DMS79 (cell line): ENCODE data around the gene ERICH4.
"Not testable (repeated sequence)": the region's sequence is repeated elsewhere in the genome, so short reads cannot be mapped to it uniquely, and the experiment has no call there.

Source experiments
- DNase-seq: peaks from one replicate; lab custom pipeline; 2025; lab: John Stamatoyannopoulos, UW

ERICH4 gene, protein sequence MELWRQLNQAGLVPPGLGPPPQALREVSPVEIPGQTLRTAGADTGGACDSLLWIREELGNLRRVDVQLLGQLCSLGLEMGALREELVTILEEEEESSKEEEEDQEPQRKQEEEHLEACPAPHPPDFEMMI

DNA sequence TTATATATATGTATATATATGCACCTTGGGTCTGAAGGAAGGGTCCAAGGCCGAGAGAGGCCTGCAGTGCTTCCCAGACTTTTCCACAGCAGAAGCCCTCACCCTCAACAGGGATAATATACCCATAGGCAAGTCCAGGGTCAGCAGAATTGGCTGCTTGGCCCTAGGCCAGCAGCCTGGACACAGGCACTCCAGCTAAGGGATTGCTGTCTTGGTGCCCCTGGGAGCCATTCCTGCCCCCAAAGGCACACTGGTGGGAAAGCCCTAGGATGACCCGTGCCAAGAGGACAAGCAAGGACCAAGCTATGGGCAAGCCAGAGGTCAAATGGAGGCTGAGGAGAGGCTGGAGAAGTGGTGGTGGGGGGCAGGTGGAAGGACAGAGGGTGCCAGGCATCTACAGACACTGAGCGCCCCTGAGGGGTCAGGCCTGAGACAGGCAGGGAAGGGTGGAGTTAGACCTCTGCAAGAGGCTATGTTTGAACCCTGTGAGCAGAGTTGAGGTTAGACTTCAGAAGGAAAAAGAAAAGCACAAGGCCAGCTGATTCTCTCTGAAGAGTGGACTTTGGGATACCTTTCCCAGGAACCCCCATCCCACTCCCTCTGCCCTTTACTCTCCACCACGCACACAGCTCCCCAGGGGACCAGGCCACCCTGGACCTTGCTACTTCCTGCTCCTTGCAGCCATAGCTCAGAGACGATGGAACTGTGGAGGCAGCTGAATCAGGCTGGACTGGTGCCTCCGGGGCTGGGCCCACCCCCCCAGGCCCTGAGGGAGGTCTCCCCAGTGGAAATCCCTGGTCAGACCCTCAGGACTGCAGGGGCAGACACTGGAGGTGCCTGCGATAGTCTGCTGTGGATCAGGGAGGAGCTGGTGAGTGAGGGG is at the start of gene ERICH4:
Gene ERICH4, plus strand, starts transcription at position 684 of the 883 bp plus-strand sequence. Its CDS starts 14 bp downstream, at position 698.
- no peak for DNase-seq

DNA sequence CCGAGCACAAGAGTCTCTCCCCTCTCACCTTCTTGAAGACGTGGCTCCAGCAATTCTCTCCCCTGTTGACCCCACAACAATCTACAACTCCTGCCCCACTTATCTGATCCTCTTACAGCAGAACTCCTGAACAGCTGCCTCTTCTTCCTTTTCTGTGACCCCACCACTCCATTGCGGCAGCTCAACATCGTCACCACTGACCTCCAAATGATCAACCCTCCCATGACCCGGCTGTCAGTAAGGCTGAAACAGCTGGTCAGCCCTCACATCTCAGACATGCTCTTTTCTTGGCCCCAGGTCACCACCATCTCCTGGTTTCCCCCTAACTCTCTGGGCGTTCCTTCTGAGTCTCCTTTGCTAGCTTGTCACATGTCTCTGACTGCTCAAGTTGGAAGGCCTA is 47.6 kb upstream of the ERICH4 start:
- no peak for DNase-seq

DNA sequence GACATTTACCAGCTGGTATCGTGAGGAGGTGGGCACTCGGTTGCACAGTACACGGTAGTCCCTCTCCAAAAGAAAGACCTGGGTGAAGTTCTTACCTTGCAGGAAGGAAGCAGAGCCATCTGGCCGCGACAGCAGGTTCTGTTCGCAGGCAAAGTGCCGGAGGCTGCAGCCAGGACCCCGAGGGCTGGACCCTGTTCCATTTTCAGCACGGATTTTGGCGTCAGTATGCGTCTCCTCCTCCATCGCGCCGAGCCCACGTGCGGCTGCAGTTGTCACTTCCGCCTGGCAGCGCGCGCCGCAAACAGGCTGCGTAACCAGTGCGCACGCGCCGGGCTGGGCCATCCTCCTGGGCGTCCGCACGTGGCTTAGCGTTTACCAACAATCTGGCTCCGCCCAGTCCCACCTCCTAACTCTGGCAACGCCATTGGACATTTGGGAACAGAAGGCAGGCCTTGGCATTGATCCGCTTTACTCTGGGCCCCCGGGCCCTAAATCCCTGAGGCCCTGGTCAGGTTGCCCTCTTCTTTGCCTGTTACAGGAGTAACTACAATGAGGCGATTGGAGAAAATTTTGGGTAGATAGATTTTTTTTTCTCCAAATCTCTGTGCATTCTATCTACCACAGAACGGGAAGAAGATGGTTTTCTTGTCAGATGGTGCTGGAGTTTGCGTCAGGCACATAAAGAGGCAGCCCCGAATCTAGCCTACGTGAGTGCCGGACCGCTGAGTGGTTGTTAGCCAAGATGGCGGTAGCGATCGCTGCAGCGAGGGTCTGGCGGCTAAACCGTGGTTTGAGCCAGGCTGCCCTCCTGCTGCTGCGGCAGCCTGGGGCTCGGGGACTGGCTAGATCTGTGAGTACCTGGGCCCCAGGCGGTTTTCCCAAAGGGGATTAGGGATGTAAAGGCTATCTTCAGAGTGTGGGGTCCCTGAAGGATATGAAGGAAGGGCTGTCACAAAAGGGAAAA is 45.6 kb upstream of the ERICH4 start, which contains the start of the genes BCKDHA and EXOSC5:
Gene BCKDHA, plus strand, starts transcription at position 733 of the 964 bp plus-strand sequence. Its CDS starts 10 bp downstream, at position 743.
Gene EXOSC5, minus strand, starts transcription at position 274 of the 964 bp plus-strand sequence. Its CDS starts 31 bp downstream, at position 243.
- peak; percentile 99 for DNase-seq

DNA sequence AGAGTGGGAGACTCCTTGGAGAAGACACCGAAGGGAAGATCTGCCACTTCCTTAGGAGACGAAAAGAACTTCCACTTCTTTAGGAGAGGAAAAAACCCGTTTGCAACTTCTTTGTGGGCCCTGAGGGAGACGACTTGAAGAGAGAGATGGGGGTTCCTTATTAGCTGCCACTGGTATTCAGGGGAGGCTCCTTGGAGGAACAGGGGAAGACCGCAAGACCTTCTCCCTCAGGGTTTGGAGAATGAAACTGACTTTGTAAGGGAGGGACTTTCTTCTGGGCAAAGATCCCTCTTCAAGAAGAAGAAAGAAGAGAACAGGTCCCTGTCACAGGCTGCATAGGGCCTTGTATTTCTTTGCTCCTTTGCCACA is 44.9 kb upstream of the ERICH4 start:
- DNase-seq = no peak

DNA sequence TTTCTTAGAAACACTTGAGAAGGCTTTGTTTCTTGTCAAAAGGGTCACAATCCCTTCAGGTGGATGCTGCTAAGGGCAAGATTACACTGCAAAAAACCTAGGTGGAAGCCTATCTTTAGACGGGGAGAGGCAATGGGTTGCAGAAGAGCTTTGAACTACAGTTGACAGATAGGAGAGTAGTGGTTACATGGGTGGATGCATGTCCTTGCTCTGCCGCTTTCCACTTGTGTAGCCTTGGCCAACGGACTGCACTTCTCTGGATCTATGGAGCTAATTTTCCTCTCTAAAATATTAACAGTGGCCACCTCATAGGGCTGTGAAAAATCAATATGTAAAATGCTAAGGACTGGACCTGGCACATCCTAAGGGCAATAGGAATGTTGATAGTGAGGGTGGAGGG is 44.4 kb upstream of the ERICH4 start:
- DNase-seq = peak; percentile 40

DNA sequence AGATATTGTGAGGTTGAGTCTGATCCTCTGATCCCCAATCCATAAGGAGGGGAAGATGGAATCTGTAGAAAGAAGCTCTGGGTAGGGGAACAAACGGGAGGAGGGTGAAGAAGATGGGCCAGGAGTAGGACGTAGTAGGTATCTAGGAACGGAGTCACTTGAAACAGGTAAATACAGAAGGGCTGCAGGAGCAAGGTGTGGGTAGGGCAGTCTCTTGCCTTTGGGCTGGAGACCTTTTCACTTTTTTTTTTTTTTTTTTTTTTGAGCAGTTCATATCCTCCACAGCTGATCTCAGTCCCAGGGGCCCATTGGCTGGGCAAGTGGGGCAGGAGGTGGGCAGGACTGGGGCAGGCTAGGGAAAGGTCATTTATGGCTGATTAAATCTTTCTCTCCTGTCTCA is 43.9 kb upstream of the ERICH4 start:
- no peak for DNase-seq

DNA sequence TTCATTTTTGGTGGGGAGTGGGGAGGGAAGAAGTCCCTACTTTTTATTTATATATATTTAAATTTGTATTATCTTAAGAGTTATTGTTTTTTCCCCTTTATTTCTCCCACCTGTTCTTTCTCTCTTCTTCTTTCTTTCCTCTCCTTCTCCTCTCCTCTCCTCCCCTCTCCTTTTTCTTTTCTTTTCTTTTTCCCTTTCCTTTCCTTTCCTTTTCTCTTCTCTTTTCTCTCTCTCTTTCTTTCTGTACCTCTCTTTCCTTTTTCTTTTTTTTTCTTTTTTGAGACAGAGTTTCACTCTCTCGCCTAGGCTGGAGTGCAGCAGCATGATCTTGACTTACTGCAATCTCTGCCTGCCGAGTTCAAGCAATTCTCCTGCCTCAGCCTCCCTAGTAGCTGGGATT is 43.4 kb upstream of the ERICH4 start:
- no peak for DNase-seq

DNA sequence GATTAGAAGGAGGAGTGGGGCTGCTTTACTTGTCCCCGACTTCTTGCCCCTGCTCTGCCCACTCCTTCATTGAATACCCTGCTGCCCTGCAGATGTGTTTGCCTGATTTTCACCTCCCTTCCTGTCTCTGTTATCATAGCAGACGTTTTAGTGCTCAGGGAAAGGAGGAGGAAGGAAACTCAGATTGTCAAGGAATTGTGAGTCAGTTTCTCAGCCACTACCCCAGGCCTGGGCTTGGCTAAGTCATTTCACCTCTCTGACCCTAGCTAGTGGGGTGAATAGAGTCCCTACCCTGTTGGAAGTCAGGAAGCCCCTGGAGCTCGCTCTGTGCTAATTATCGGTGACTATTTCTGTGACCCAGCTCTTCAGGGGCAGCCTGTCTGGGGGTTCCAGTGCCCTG is 41.5 kb upstream of the ERICH4 start:
- no peak for DNase-seq

DNA sequence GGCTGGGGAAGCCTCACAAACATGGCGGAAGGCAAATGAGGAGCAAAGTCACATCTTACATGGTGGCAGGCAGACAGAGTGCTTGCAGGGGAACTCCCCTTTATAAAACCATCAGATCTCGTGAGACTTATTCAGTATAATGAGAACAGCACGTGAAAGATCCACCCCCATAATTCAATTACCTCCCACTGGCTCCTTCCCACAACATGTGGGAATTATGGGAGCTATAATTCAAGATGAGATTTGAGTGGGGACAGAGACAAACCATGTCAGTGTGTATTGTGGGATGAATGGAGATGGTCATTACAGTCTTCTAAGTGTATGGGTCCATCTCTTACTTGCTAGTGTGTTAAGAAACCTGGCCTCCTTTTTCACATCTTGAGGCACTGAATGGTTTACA is 40.9 kb upstream of the ERICH4 start:
- DNase-seq = no peak

DNA sequence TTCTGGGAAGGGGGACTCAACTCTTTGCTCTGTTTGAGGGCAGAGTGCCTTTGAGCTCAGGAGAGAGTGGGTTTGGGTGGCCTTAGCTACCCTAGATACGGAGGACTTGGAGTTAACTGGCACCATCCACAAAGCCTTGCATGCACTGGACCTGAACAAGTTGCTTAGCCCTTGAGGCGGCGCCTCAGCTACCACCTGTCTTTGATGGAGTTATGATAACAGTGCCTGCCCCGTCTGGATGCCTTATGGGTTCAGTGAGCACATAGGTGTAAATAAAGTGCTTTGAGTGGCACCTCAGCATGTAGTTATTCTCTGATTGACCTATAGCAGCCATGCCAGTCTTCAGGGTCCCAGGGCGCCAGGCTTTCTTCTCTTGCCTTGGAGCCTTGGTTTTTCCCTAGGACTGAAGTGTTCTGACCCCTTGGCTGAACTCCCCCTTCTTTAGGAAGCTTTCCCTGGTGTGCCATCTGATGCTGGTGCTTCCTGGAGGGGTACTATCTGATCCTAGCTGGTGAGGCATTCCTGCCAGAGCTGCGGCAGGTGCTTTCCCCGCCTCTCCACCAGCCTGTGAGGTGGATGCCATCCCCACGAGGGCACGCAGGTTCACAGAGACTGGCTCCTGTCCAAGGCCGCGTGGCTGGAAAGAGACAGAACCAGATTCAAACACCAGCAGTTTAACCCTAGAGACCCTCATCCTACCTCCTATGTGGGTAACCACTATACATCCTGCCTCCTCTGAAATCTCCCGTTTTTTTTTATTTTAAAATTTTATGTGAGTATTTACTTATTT is 39.6 kb upstream of the ERICH4 start:
- peak; percentile 89 for DNase-seq

DNA sequence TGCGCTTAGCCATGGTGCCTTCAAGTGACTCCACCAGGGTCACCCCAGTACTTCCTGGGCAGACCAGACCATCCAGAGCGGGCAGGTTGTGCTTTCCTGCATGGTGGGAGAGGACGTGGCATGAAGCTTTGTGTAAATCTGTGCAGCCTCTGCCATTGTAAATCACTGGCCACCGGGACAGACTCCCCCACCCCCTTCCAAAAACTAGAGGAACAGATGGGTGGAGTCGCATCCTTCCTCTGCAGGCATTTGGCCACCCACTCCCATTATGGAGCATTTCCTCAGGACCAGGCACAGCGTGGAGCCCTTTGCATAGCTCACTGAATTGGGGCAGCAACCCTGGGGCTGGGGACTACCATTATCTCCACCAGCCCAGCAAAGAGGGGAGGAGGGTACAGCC is 37.2 kb upstream of the ERICH4 start:
- DNase-seq = no peak

DNA sequence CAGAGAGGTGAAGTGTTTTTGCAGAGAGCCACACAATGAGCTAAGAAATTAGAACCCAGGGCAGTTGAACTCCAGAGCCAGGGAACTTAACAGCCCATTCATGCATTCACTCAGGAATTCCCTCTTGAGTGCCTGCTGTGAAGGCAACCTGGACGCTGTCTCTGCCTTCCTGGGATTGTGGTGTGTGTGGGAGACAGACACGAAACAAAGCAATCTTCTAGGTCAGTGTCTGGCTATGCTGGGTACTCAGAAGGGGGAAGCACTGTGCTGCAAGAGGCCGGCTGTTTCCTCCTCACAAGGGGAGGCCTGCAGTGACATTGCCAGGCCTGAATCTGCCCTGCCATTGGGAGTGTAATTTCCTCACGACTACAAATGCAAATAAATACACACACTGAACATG is 35.7 kb upstream of the ERICH4 start:
- DNase-seq = peak; percentile 69

DNA sequence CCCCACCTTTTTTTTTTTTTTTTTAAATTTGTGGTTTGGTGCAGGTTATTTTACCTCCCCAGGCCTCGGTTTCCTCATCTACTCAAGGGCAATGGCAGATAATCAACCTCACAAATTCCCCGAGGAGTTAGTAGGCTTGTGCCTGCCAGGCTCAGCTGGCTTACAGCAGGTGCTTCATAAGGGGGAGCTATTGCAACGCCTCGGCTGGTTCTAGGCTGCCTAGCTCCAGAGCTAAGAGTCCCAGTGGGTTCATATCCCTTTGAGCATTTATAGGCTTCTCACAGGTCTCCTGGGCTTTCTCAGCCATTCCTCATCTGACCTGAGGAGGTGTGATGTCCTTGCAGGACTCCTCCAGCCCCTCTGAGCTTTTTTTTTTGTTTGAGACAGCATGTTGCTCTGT is 34.7 kb upstream of the ERICH4 start:
- DNase-seq = no peak

DNA sequence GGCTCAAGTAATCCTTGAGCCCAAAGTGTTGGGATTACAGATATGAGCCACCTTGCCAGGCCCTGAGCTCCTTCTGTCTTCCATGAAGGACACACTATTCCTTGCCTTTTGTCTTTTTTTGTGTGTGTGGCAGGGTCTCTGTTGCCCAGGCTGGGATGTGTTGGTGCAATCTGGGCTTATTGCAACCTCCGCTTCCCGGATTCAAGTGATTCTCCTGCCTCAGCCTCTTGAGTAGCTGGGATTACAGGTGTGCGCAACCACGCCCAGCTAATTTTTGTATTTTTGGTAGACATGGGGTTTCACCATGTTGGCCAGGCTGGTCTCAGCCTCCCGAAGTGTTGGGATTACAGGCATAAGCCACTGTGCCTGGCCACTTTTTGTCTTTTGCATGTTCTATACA is 34.1 kb upstream of the ERICH4 start:
- not testable (repeated sequence) for DNase-seq

DNA sequence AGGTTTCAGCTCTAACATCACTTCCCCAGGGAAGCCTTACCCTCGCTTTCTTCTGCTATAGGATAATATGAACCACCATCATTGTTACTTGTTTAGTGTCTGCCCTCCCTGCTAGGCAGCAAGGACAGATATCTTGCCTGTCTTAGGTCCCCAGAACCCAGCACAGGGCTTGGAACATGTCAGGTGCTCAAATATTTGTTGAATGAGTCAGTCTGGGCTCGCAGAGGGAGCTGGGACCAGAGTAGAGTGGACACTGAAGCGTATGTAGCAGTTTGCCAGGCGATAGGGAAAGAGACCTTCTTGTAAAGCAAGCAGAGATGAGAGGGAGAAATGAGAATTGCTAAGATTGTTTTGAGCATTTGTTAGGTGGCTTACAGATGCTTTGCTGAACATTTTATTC is 33.7 kb upstream of the ERICH4 start:
- DNase-seq = no peak

DNA sequence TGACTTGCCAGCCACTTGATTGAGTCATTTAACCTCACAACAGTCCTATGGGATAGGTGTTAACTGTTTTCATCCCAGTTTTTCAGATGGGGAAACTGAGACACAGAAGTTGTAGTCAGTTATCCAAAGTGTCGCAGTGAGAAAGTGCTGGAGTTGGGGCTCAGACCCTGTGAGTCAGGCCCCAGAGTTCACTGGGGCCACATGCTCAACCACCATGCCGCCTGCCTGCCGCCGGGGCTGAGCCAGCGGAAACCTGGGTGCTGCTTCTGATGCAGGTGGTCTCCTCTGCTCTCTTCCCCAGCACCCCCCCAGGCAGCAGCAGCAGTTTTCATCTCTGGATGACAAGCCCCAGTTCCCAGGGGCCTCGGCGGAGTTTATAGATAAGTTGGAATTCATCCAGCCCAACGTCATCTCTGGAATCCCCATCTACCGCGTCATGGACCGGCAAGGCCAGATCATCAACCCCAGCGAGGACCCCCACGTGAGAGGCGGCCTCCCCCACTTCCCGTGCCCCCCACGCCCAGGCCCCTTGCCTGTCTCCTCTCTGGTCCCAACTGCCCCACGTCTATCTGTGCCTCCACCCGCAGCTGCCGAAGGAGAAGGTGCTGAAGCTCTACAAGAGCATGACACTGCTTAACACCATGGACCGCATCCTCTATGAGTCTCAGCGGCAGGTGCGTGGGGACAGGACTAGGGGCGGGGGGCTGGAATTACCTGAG is 32.5 kb upstream of the ERICH4 start:
- no peak for DNase-seq

DNA sequence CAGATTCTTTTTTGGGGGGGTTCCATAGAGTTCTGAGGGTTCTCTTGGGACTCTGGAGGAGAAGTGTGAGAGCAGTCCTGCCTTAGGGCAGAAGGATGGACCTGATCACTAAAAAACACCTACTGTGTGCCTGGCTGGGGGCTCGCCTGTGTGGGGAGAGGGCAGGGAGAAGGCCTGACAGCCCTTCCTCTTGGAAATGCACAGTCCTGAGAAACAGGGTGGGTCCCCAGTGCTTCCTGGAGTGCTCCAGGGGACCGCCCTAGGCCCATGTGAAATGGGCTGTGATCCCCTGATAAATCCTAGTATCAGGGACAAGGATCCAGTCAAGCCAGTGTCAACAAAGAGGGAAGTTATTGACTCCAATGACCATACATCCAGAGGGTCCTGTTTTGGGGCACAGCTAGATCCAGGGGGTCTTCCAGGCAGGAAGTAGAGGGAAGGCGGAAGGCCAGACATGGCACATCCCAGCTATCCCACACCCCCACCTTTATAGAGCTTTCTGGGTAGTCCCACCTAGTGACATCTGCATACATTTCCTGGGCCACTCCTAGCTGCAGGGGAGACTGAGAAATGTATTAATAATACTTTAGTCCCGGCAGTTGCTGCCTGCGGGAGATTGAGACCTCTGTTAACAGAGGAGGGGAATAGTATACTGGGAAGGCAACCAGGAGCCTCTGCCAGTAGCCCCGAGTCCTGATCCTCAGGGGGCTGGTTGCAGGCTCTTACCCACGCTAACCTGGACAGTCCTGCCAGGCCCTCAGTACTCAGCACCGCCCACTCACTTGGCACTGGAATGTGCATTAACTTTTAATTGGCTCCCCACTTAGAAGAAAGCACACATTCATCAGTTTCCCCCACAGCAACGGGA is 31.6 kb upstream of the ERICH4 start:
- no peak for DNase-seq

DNA sequence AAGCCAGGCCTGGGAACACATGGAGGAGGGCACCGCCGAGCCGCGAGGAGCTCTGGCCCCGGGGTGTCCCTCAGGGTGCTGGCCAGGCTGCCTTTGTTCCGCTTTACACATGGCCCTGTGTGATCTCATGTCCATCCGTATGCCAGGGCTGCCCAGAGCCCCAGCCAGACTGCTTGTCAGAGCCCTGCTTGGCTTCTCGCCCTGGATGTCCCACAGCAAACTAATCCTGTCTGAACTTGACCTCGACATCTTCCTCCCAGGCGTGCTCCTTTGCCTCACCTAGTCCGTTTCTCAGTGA is 31.0 kb upstream of the ERICH4 start:
- DNase-seq = no peak

DNA sequence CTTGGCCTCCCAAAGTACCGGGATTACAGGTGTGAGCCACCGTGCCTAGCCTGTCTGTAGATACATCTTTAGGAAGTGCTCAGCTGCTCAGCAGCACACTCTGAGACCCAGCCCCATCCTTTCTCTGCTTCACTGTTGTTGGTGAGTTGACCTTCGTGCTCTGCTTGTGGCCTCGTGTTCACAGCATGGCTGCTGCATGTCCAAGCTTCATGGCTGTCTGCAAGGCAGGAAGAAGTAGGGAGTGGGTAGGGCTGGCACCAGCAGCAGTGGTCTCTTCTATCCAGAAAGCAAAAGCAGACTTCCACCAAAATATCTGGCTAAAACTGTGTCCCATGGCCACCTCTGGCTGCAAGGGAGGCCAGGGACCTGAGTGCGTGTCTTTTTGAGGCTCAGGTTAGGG is 30.0 kb upstream of the ERICH4 start:
- no peak for DNase-seq

DNA sequence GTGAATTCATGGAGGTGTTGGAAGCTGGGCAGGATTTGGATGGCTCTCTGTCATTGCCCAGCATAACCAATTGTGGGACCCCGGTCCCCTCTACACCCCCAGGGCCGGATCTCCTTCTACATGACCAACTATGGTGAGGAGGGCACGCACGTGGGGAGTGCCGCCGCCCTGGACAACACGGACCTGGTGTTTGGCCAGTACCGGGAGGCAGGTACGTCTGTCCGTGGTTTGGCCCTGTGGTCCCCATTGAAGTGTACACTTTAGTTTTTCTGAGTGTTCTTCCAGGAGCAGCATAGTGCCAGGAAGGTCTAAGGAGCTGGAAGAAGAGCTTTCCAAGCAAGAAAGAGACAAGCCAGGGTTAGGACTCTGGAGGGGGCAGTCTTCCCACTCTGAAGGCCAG is 29.0 kb upstream of the ERICH4 start:
- no peak for DNase-seq
